GM12891 (cell line): ENCODE results near the gene DECR2.

Source experiments
- POLR2A ChIP-seq: IDR thresholded peaks from 2 replicates; pipeline ENCODE4 v1.6.1; 2011; ENCODE audit warnings: low read depth, low read length, control low read depth
- POLR2AphosphoS5 ChIP-seq: IDR thresholded peaks from 2 replicates; pipeline ENCODE4 v1.6.1; 2011; ENCODE audit warnings: low read depth, low read length, control low read depth

GRCh38 chr16:366476-366875, 35.2 kb upstream of the DECR2 start:
- TF ChIP-seq POLR2A (no peak), POLR2AphosphoS5 (no peak)
